Peyer's patch (tissue), 4 donors: ENCODE results near the gene TTC21B.

Experiments used
- CTCF ChIP-seq, 6 experiments: fragments of 450-650 bp in 4 of 6; fragments of 200-600 bp in 2 of 6; sonication (generic) in 1 of 6; IDR thresholded peaks; one replicate each; pipeline ENCODE4 v1.5.1; 2017 to 2019; ENCODE audit warnings: antibody characterized with exemption in 6 of 6, mild to moderate bottlenecking in 3 of 6, moderate library complexity in 1 of 6
- POLR2A ChIP-seq, 2 donors: fragments of 450-650 bp; IDR thresholded peaks; one replicate each; pipeline ENCODE4 v1.5.1; 2017; ENCODE audit warnings: antibody characterized with exemption in 2 of 2, mild to moderate bottlenecking in 2 of 2, moderate library complexity in 2 of 2

- no peak for TF ChIP-seq CTCF (IDR thresholded peaks at IDR 0.05)
- no peak for TF ChIP-seq POLR2A (IDR thresholded peaks at IDR 0.05)
Observed at GRCh38 chr2:165899311-165899710, 54.3 kb downstream of the TTC21B start.
